Putamen (tissue), 1 donor: ENCODE data around the gene GRAP.
"Not testable (repeated sequence)": the region's sequence is repeated elsewhere in the genome, so short reads cannot be mapped to it uniquely, and the experiment has no call there.

Source experiments
- DNase-seq: peaks from one replicate; pipeline ENCODE4 v3.0.0-alpha.2; 2016; ENCODE audit warnings: low spot score

Gene GRAP

DNA sequence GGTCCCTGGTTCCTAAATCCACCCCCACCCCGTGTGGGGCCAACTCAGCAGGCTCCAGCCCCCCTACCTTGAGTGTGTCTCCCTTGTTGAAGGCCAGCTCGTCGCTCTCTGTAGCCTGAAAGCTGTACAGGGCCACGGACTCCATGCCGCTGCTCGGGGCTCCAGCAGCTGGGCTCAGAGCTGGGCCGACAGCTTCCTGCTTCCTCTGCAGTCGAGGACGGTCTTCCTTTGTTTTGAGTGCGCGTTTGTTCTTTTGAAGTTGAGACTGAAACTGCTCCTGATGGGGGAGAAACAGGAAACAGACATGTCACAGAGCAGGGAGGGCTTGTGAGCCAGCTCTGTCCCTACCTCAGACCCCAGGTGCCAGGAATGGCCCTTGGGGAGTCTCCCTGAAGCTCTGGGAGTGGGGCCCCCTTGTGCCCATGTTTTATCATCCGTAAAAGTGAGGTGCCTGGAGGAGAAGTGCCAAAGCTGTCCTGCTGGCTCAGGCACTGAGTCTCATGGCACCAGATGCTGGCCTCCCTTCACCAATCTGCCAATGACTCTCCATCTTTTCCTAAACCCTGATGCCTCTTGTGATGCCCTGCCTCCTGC, at the start of gene GRAP:
Gene GRAP (minus strand): TSS at position 176 of the 594 bp plus-strand sequence. CDS start 31 bp downstream, at position 145.
- DNase-seq: not testable (repeated sequence)

DNA sequence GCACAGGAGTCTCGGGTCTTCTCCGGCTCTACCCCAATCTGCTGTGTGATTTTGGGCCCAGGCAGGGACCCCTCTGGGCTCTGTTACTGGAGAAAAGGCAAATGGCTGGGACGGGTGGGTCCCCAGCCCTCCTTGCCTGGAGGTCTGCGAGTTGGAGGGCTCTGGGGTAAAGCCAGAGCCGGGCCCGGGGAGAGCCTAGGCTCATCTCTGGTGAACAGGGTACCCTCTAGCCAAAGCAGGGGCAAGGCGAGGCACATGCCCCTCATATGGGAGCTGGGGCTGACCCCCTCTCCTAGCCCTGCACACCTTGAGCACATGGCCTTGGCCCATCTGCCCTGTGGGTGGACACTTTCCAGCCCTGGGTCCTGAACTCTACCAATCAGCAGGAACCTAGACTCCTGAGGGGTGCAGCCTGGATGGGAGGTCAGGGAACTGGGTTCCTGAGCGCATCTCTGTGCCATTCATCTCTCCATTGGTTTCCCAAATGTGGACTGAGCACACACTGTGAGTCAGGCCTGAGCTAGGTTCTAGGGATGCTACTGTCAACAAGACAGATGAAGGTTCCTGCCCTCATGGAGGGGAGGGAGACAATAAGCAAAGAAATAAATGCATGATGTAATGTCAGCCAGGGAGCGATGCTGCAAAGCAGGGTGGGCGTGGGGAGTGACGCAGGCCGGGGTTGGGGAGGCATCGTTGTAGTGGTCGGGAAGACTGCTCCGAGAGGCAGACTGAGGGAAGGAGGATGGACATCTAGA, 47.1 kb upstream of the GRAP start:
- not testable (repeated sequence) for DNase-seq

GRCh38 chr17:19092737-19093683, 46.3 kb upstream of the GRAP start:
- DNase-seq: not testable (repeated sequence)

GRCh38 chr17:19090058-19090772, 43.5 kb upstream of the GRAP start:
- not testable (repeated sequence) for DNase-seq

GRCh38 chr17:19088804-19089685, 42.3 kb upstream of the GRAP start:
- not testable (repeated sequence) for DNase-seq

DNA sequence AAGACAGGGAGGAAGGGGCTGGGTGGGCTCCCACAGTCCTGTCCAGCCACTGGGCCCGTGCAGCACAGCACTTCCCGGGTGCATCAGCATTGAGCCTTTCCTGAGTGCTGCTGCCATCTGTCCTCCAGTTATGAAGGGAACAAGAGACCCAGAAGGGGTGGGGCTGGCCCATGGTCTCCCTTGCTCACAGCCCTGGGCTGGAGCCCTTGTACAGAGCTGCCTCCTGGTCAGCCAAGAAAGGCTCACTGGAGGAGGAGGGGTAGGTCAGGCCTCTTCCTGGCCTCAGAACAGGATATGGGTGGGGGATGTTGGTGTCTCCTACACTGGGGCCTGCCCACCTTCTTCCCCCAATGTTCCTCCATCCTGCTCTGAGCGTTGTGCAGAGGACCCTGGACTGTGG, 30.6 kb upstream of the GRAP start:
- DNase-seq: not testable (repeated sequence)

DNA sequence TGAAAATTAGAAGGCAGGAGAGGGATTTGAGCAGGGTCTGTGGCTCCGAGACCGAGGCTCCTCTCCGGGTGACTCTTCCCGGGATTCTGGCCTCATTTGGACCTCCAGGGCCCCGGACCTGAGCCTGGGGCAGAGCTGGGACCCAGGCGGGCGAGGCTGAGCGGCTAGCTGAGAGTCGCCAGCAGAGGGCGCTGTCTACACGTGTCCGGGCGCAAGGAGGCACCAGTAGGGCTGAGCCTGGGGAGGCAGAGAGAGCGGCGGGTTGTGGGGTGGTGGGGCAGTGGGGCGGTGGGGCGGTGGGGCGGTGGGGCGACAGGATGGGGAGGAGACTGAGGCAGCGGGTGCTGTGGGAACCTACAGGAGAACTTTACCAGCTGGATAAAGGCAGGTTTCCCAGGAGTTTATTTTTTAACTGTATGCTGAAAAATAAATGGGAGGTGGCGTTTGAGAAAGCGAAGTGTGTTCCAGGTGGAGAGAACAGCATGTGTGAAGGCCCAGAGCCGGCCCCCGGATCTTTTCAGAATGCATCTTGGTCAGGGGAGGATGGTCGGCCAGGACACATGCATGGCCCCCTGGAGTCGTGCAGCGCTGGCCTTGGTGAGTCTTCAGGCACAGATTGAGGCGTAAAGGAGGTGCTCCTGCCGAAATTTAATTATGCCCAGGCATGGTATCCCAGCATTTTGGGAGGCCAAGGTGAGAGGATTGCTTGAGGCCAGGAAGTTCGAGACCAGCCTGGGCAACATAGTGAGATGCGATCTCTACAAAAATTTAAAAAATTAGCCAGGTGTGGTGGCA, 29.8 kb upstream of the GRAP start:
- DNase-seq: not testable (repeated sequence)

- not testable (repeated sequence) for DNase-seq
Measured at GRCh38 chr17:19070318-19071168, 23.8 kb upstream of the GRAP start.

DNA sequence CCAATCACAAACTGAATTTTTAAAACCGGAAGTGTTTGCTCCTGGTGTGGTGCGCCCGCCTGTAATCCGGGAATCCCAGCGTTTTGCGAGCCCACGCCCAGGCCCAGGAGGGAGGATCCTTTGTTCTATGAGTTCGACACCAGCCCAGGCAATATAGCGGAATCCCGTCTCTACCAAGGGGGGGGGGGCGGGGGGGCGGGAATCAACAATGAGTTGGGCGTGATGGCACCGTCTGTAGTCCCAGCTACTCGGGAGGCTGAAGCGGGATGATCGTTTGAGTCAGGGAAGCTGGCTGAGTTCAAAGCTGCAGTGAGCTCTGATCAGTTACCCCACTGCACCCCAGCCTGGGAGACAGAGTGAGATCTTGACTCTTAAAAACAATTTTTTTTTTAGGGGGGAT, 17.6 kb upstream of the GRAP start:
- not testable (repeated sequence) for DNase-seq

- DNase-seq: not testable (repeated sequence)
Measured at GRCh38 chr17:19063326-19063956, 16.7 kb upstream of the GRAP start.

DNA sequence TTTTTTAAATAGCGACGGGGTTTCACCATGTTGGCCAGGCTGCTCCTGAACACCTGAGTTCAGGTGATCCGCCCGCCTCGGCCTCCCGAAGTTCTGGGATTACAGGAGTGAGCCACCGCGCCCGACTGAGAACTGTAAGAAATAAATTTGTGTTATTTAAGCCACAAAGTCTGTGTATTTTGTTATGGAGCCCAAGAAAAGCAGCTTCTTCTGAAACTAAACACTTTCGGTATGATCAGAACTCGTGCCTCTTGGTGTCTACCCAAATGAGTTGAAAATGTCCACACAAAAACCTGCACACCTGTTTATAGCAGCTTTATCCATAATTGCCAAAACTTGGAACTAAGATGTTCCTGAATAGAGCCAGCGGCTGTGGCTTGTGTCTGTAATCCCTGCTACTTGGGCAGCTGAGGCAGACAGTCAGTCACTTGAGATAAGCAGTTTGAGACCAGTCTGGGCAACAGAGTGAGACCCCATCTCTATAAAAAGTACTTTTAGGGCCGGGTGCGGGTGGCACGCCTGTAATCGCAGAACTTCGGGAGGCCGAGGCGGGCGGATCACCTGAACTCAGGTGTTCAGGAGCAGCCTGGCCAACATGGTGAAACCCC, 16.1 kb upstream of the GRAP start:
- DNase-seq: not testable (repeated sequence)

GRCh38 chr17:19062009-19062717, 15.4 kb upstream of the GRAP start:
- DNase-seq: not testable (repeated sequence)

- DNase-seq: not testable (repeated sequence)
Measured at GRCh38 chr17:19055447-19055846, 8.7 kb upstream of the GRAP start.

GRCh38 chr17:19048826-19049225, 2.1 kb upstream of the GRAP start:
- not testable (repeated sequence) for DNase-seq

DNA sequence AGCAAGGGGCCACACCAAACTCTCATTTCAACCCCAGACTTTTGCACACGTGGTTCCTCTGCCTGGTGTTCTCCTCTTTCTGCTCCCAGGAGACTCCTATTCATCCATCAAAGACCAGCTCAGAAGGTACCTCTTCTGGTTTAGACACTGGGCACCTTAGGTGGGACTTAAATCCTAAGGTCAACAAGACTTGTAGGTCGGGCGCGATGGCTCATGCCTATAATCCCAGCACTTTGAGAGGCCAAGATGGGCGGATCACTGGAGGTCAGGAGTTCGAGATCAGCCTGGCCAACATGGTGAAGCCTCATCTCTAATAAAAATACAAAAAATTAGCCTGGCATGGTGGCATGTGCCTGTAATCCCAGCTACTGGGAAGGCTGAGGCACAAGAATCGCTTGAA, 753 bp upstream of the GRAP start:
- not testable (repeated sequence) for DNase-seq

DNA sequence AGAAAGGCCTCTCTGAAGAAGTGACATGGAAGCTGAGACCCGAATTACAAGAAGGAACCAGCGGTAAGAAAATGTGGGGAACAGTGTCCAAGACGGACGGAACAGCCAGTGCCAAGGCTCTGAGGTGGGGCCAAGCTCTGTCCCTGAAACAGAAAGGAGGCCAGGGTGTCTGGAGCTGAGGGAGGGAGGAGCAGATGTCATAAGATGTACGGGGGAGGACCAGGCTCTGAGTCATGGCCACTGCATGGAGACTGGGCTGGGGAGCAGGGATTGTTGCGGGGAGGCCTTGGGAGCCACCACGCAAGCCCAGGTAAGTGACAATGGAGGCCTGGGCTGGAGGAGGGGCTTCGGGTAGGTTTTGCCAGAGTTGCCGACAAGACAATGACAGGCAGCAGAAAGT, 2.1 kb downstream of the GRAP start:
- DNase-seq: not testable (repeated sequence)

DNA sequence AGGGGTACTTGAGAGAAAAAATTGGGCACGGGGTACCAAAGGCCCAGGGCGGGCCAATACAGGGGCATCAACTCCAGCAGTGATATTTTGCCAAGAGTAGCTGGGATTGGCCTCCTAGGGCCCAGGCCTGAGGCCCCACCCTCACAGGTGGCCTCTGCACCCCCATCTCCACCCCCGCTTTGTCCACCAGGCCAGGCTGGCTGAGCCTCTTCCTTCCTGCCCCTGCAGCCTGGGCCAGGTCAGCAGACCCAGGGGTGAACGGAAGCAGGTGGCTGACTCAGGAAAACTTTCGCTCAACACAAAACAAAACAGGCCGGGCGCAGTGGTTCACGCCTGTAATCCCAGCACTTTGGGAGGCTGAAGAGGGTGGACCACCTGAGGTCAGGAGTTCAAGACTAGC, 3.7 kb downstream of the GRAP start:
- DNase-seq: not testable (repeated sequence)
